Fibroblast of peridontal ligament (primary cell): ENCODE results near the gene P4HA2.

Experiments
- DNase-seq: peaks from one replicate; pipeline ENCODE4 v3.0.0-alpha.2; 2010; ENCODE audit errors: extremely low read depth

P4HA2 gene

DNA sequence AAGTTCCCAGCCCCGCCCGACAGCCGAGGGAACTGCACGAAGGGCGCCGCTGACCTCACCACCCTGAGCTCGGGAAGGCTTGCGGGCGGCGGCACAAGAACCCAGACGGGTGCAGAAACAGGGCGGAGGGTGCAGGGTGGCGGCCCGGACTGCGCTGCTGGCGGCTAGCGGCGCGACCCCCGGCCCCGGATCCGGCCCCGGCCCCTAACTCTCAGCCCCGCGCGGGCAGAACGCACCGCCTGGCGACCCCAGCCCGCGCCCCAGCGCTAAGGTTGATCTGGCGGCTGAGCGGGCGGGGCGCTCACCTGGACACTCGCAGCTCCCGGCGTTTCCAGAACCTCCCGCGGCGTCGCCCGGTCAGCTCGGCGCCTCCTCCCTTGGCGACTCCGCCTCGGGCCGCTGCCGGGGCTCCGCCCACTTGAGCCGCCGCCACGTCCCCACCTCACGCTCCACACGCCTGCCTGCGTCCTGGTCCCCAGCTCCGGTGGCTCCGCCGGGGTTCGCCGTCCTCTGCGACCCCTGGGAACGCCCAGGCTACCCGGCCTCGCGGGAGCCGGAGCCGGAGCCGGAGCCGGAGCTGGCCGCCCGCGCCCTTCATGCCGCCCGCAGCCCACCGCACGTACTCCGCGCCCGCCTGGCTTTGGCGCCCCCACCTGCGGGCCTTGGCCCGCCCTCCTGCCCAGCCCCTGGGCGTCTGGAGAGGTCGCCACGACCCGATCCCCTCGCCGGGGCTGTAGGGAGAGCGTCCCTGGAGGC lies at the start of gene P4HA2:
P4HA2 (minus strand) TSS at position 369 of the 756 bp plus-strand sequence. CDS start 9,227 bp downstream, outside the sequence.
- peak; percentile 59 for DNase-seq

DNA sequence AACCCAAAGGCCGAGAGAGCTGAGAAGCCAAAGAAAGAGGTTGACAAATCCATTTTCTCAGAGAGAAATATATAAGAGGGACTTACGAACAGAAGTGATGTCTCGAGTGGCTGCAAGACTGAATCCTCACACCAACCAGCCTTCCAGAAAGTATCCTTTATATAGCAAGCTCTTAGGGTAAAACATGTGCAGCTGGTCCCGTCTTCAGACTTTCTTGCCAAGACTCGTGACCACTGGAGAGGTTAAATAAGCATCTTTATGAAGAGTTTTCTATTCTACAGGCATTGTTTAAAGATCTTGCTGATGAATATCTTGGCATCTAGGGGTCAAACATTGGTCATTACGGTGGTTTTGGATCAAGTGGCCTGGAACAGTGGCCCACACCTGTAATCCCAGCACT lies 49.6 kb upstream of the P4HA2 start:
- DNase-seq = no peak

DNA sequence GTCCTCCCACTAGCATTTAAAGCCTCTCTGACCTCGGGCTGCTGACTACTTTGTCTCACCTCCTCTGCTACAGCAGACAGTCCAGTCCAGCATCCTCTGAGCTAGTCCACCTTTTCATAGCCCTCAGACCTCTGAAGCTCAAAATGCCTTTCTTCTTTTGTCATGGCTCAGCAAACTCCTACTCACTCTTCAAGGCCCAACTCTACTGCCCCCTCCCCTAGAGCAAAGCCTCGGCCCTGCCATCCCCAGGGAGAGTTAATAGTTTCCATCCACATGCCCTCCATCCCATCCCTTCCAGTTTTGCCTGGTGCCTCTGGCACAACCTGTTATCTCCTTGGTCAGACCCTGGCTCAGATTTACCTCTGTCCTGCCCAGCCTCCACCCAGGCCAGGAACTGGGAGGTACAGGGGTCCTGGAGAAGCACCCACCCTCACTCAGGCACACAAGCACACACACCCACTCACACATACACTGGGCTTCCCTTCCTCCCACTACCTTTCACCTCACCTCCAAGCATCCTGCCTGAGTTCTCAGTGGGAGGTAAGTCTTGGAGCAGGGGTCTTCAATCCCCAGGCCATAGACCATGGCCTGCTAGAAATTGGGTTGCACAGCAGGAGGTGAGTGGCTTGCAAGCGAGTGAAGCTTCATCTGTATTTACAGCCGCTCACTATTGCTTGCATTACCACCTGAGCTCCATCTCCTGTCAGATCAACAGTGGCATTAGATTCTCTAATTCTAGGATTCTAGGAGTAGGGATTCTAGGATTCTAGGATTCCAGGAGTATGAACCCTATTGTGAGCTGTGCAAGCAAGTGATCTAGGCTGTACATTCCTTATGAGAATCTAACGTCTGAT lies 47.9 kb upstream of the P4HA2 start:
- DNase-seq = no peak

DNA sequence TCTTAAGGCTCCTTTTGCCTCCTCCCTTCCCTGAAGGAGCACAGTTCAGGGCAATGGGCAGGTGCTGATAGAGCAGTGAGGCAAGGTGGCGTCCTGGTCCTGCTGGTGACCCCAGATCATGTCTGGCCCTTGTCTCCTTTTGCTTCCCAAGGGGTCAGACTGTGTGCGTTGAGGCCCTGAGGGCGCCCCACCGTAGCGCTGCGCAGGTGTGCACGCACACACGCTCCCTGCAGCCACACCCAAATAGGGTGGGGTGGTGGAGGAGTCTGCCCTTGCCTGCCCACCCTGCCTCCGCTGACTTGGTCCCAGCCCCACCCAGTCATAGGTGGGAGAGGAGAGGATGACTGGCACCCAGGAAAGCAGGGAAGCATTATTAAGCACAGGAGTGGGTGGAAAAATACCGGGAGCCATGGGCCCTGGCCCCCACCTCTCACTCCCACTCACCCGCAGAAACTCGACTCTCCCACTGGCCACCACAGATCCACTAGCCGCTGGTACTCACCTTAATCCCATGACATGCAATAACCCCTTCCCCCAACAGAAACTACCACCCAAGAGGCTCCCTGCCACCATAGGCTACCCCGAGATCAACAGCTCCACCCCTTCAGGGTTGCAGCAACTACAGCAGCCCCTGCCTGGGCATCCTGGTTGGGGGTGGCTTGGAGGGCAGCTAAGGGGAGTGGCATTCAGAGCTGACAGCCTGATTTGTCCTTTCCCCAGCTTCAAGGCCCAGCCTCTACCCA lies 46.6 kb upstream of the P4HA2 start:
- no peak for DNase-seq

DNA sequence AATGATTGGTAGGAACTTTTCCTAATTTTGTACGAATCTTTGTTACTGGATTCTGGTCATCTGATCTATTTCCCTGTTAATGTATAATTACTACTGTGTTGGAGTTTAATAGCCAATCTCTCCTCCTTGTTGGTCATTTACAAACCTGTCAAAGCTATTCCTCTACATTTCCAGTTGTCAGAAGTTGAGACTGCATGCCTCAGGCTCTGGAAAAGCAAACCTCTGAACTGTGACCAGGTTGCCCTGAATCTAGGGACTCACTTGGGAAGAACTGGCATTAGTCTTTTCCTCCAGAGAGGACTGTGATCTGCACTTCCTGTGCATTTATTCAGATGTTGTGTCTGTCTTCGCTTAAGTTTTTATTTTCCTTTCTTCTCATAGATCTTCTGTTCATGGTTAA lies 46.0 kb upstream of the P4HA2 start:
- DNase-seq = no peak

DNA sequence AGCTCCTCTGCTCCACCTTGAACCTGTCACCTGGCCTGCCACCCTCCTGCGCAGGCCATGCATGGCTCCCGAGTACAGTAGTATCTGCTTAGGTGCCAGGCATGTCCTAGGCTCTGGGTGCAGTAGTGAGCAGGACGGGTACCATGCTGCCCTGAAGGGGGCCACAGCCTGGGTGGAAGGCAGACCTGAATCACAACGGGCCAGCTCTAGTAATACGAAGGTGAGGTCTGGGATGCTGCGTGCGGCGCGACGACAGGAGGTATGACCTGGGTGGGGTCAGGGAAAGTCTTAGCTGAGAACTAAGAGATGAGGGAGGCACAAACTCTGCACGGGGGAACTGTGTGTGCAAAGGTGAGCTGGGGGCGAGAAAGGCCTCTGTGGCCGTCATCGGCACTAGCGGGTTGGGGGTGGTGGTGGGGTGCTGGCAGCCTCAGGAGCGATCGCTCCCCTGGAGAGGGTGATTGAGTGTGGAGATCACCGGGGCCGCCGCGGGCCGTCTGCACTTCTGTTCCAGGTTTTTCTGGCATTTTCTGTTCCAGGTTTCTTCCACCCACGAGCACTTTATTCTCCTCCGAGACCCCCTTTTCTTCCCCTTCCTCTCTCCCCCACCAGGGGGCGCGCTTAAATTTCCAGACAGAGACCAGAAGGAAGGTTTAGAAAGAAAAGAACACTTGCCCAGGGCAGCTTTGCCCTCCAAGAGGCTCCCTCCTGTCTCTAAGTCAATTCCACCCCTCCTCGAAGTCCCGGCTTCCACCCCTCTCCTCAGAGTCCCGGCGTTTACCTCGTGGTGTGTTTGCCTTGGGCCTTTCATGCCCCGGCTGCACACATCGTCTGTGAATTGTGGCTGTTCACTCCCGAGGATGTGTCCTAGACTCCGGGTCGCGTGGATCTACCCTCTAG lies 44.9 kb upstream of the P4HA2 start:
- DNase-seq = peak; percentile 51

DNA sequence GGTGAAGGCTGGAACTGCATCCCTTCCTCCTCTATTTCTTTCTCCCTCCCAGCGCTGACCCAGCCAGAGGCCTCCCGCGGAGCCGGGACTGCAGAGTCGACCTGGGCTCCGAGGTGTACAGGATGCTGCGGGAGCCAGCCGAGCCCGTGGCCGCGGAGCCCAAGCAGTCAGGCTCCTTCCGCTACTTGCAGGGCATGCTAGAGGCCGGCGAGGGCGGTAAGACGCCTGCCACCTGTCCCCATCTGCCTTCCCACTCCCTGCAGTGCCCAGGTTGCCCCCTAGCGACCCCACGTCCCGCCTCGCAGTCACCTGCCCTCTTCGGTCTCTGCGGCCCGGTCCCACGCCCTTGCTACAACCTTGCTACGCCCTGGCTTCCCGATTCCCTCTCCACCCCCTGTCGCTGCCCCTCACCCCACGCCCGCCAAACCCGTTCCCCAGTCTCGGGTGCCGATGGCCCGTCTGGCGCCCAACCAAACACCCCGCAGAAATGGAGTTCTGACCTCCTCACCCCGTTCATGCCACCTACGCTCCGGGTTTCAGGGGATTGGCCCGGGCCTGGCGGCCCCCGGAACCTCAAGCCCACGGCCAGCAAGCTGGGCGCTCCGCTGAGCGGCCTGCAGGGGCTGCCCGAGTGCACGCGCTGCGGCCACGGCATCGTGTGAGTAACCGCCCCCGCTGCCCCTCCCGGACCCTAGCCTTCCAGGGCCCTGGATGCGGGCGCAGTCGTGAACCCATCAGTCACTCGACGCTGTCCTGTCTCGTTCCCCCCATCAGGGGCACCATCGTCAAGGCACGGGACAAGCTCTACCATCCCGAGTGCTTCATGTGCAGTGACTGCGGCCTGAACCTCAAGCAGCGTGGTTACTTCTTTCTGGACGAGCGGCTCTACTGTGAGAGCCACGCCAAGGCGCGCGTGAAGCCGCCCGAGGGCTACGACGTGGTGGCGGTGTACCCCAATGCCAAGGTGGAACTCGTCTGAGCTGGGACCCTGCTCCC lies 43.9 kb upstream of the P4HA2 start:
- no peak for DNase-seq

DNA sequence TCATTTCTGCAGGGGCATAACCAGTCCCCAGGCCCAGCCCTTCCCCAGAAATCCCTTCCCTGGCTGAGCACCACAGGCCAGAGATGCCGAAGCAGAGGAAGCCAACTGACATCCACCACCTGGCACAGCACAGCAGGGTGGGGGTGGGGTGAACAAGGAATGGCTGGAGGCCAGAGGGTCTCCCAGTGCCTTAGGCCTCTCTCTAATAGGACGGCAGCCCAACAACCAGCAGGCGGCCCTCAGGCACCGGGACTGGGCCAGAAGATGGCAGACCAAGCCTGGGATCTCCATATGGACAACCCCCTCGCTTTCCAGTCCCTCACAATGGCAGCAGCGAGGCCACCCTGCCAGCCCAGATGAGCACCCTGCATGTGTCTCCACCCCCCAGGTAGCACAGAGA lies 43.1 kb upstream of the P4HA2 start:
- no peak for DNase-seq

DNA sequence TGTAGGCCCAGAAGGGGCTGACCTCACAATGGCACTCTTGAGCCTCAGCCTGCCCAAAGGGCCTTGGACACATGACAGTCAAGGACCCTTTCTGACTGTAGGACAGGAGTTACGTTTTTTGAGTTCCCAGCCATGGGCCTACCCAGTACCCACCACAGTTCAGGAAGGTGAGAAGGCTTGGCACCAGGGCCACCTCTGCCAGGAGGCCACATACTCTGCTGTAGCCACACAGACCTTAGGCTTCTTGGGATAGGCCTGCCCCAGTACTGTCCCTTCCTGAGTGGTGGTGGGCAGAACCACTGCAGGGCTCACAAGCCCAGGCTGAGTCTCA lies 42.6 kb upstream of the P4HA2 start:
- no peak for DNase-seq

DNA sequence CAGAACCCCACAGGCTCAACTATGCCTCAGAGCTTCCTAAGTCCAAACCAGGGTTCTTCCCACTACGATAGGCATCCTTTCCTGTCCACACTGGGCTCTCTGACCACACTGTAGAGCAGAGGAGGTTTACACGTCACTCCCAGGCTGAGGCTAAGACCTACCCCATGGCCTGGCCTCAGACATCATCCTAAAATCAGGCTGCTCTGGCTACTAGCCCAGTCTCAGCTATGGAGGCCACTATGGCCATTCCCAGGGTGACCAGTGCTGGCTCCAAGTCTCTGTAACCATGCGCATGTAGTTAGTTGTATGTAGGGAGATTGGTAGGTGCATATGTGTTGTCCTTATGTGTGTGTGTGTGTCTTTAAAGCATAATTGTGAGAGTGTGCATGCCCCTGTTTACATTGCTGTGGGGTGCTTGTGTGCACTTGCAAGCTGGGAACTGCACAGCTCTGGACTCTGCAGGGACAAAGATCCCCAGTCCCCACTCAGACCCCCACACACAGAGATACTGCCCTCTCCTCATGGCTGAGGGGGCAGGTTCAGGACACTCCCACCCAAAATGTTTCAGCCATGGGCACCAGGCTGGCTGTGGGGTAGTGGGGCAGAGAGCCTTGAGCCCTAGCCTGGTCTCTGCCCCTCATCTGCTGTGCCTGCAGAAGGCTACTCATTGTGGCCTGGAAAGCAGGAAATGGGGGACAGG lies 42.1 kb upstream of the P4HA2 start:
- peak; percentile 30 for DNase-seq

DNA sequence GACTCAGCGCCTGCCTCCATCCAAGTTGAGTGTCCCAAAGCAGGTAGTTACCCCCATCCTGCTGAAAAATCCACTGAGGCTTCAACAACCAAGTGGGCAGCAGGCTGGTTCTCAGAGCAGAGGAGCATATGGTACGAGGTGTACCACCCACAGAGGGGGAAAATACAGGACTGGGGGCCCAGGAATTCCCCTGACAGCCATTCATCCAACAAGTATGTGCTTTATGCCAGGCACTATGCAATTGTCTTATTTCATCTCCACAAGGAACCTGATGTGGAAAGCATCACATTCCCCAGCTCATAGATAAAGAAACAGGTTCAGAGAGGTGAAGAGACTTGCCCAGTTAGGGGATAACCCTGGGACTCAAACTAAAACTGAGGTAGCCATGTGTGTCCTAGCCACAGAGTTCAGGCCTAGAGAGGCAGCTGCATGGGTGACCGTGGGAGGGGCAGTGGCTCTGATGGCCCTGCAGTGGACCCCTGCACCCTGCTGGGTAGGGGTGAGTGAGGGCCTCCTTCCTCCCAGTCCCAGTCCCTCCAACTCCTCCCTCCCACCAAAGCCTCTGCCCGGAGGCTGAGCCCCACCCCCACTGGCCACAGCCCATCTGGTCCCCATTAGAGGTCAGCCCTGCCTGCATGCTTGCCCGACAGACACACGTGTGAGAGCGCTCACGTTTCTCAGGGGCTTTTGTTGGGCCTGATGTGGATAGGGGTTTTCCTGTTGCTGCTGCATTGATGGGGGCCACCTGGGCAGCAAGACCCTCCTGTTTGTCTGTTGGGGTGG lies 41.3 kb upstream of the P4HA2 start:
- peak; percentile 81 for DNase-seq

DNA sequence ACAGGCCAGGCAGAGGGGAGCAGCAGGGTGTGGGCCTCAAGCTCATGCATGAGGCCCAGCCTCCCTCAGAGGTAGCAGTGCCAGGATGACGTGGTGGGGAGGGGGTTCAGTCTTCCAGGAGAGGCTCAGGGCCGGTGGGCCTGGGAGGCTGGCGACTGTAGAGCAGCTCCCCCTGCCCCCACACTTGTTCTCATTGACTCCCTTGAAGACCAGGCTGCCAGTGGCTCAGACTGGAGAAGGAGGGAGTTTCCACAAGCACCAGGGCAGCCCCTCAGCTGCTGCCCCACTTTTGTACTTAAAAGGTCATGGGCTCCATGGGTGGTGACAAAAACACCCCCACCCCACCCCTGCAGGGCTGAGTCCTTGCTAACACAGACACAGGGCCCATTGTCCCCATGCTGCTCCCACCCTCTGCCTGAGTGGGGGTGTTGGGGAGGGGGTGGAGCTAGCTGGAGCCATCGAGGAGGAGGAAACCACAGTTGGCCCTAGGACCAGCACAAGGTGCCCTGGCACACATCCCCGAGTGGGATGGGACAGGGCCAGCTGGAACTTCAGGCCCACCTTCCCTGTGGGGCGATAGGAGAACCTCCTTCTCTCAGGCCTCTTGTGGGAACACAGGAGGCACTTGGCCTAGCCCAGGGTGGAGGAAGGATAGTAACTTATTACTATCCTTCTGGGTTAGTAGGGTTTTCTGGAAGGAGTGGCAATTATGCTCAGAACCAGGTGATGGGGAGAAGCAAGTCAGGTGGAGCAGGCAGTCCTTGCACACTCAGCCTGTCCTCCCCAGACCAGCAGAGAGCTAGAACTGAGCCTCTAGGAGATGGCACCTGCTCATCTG lies 40.5 kb upstream of the P4HA2 start:
- no peak for DNase-seq

DNA sequence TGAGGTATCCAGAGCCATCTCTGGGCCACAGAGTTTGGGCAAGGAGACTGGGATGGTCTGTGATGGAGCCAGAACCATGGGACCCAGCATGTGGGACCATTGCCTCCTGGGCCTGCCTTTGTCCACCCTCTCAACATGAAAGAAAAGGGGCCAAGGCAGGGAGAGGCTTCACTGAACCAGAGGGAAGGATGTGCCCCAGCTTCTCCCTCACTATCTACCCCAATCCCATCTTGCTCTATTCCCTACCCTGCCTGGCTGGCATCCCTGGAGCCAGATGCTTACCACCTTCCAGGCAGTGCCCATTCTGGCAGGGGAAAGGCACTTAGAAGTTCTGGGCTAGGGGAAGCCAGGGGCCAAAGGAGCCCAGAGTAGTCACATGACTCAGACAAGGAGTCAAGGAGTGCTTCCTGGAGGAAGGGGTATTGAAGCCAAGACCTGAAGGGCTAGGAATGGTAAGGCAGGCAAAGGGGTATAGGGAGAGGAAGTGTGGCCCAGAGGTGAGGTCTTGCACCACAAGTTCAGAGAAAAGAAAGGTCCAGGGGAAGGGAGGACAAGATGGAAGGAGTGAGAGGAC lies 39.6 kb upstream of the P4HA2 start:
- DNase-seq = no peak

DNA sequence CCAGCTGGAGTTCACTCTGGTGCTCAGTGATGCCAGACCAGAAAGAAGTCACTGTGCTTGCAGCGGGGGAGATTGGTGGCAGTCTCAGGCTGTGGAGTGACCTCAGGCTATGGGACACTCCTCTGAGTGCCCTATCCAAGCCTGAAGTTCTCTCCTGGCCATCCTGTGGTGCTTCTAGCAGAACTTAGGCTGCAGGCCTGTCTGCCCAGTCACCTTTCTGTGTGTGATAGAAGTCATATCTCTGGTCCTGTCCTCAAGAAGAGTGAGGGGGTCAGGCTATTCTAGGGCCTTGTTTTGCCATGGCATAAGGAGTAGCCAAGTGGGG lies 39.1 kb upstream of the P4HA2 start:
- no peak for DNase-seq

DNA sequence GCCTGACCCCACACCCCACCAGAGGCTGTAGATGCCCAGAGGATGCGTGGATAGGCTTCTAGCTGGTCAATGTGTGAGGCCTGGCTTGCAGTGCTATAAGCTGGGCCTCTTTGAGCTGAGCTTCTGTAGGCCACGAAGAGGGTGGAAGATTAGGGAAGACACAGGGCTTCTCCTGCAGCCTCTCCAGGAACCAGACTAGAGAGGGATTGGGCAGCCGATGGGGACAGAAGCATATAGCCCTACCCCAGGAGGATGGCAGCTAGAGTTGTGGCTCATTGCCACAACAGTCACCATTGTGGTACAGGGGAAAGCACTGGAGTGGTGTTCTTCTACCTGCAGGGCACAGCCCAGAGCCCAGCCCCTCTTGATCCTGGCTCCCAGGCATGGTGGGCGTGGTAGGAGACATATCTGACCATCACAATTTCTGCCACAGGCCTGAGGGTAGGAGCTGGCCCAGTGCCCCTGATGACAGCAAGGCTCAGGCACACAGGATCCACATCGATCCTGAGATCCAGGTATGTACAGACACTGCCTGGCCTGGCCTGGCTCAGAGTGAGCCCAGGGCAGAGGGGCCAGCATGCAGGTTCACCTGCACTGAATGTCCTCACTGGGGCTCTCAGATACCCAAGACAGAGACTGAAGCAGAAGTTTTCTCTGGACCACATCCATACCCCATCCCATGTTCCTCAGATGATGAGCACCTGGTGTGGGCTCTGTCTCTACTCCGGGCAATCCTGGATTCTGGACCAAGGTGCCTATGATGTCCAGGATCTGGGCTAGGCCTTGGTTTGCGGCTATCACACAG lies 38.6 kb upstream of the P4HA2 start:
- DNase-seq = no peak

DNA sequence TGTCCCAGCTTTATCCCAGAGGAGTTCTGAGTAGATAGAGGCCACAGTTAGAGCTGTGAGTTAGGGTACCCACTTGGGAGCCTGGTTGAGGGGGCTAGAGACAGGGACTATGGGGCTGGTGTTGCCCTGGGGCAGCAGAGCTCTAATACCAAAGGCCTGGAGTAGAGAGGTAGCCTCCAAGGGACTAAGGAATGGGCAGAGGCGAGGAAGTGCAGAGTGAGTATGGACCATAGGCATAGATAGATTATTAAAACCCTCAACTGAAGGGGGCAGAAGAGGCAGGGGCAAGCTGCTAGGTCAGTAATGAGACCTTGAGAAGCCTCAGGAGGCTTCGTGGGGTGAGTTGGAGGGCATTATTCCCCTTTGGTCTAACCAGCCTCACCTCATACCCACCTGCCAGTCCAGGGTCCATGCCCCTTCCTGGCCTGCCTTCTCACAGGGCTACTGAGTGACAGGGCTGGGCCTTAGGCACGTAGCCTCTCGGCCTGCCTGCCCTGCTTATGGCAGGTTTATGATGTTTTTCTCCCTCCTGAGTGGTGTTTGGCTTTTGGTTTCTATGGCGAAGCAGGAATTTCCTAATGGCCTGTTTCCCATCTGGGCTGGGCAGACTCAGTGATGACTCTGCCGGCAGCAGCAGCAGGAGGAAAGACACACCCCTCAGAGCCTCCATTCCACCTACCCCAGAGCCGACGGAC lies 37.8 kb upstream of the P4HA2 start:
- peak; percentile 96 for DNase-seq
